GM21381 (cell line): ENCODE results near the gene SYT7.
"Not testable (repeated sequence)": the region's sequence is repeated elsewhere in the genome, so short reads cannot be mapped to it uniquely, and the experiment has no call there.

Experiments used
- ATAC-seq: cut with Tn5 transposase; IDR thresholded peaks from one replicate; pipeline ENCODE4 v1.9.1; 2021; ENCODE audit warnings: mild to moderate bottlenecking, moderate library complexity; ENCODE audit not compliant: unreplicated experiment

The SYT7 gene

DNA sequence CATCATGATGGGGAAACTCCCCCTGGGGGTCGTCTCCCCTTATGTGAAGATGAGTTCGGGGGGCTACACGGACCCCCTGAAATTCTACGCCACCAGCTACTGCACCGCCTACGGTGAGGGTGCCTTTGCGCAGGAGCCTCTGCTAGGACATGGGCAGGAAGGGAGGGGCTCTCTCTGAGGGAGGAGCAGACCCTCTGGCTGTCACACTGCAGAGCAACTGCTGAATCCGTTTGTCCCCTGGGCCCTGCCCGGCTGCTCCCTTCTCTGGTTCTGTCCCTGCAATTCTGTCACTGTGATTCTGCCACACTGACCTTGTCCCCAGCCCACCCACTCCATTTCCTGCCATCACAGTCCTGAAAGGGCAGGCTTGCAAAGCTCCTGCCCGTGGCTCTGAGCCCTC is 99.1 kb downstream of the SYT7 start:
- ATAC-seq: no peak

GRCh38 chr11:61480994-61481335 is 99.9 kb downstream of the SYT7 start:
- ATAC-seq: no peak

DNA sequence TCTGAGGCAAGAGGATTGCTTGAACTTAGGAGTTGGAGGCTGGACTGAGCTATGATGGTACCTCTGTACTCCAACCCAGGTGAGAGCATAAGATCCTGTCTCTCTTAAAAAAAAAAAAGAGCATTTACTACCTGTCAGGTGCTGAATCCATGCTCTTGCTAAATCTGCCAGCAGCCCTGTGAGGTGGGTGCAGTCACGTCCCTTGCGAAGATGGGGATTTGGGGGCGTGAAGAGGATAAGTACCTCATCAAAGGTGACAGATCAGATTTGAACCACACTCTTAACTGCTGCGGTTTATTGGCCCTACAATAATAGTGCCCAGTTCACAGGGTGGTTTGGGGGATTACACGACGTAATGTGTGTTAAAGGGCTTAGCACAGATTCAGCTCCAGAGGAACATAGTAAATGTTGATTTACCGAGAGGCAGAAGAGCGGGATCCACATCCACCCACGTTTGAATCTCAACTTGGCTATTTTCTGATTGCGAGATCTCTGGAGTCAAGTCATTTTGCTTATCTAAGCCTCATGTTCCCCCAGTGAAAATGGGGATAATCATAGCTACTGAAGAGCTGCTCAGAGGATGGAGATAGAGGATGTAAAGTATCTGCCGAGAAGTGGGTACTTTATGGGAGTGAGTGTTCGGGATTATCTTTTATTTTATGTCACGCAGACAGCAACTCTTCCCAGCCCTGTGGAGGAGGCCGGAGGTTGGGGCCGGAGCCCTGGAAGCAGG is 100.4 kb downstream of the SYT7 start:
- no peak for ATAC-seq

DNA sequence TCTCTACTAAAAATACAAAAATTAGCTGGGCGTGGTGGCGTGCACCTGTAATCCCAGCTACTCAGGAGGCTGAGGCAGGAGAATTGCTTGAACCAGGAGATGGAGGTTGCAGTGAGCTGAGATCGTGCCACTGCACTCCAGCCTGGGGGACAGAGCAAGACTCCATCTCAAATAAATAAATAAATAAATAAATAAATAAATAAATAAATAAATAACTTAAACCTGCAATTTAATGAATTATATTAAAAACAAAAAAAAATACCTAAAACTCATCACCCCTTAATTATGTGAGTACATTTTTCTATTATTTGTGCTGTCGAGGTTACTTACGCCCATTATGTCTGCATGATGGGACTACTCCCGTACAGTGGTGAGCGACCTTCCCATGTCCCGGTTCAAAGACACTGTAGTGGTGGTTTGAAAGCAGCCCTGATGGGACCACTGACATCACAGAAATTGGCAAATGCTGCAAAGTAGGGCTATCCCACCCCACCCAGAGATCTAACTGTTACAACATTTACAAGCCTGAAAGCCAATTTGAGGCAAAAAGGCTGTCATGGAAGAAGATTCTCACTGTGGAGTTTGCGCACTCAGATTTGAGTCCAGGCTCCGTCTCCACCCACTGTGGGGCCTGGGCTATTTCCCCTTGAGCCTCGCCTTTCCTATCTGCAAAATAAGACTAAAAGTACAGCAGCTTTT is 101.4 kb downstream of the SYT7 start:
- not testable (repeated sequence) for ATAC-seq

DNA sequence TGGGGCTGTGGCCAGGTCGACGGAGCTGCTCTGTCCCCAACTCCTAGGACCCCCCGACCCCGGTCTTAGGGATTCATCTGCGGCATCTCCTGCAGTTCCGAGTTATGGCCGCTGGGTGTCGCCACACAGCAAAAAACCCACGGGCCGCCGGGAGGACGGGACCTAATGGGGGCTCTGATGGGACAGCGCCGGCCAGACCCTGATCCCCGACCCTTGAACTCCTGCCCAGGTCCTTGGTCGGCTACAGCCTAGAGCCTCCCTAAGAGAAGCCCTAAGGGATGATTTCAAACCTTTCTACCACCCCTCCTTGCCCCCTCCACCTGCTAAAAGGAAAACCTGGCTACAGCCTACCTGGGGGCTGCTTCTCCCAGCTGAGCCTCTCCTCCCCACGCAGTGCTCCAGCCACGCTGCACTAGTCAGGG is 103.1 kb downstream of the SYT7 start:
- no peak for ATAC-seq

GRCh38 chr11:61477126-61477525 is 103.8 kb downstream of the SYT7 start:
- no peak for ATAC-seq

DNA sequence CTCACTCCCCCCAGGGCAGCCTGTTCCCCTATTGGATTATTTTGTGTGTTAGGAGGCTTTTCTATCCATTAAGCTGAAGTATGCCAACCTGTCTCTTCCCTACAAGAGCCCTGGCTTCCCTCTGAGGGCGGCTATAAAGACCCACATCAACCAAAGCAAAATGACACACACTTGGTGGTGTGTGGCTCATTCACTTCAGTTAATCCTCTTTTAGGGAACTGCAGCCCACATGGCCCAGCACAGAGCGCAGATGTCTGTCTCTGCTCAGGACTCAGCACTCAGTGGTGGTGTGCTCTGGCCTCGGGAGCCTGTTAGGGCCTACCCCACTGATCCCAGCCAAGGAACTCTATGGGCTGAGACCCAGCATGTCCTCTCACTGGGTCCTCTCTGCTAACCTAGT is 104.5 kb downstream of the SYT7 start:
- no peak for ATAC-seq

GRCh38 chr11:61475433-61475832 is 105.4 kb downstream of the SYT7 start:
- no peak for ATAC-seq

GRCh38 chr11:61474013-61474643 is 106.7 kb downstream of the SYT7 start:
- ATAC-seq: no peak

DNA sequence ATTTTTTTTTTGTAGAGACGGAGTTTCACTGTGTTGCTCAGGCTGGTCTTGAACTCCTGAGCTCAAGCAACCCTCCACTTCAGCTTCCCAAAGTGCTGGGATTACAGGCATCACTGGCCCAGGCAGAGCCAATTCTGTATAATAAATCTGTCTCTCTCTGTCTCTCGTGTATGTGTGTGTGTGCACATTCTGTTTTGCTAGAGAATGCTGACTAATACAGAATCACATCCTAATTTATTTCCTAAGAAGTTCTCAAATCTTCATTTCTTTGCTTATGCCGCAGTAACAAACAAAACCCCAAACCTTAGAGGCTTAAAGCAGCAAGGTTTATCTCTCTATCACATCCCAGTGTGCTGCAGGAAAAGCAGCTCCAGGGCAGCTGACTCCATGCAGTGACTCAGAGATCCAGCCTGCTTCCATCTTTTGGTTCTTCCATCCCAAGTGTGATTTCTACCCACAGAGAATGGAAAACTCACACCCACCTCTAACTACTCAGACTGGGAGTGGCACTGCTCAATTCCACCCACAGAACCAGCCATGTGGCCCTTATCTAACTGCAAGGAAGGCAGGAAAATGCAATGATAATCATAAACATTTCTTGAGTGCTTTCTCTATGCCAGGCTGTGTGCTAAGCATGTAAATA is 107.4 kb downstream of the SYT7 start:
- no peak for ATAC-seq

DNA sequence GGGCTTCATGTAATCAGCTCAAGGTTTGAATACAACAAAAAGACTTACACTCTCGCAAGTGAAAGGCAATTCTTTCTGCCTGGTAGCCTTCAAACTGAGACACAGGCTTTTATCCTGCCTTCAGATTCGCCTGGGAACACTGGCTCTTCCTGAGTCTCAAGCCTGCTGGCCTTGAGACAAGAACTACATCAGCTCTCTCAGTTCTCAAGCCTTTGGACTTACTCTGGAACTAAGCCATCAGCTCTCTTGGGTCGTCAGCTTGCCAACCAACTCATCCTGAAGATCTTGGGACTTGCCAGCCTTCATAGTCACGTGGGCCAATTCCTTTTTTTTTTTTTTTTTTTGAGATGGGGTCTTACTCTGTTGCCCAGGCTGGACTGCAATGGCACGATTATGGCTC is 108.0 kb downstream of the SYT7 start:
- no peak for ATAC-seq

- ATAC-seq: no peak
Measured at GRCh38 chr11:61472282-61472681, 108.6 kb downstream of the SYT7 start.

GRCh38 chr11:61468002-61468401 is 112.9 kb downstream of the SYT7 start:
- no peak for ATAC-seq

DNA sequence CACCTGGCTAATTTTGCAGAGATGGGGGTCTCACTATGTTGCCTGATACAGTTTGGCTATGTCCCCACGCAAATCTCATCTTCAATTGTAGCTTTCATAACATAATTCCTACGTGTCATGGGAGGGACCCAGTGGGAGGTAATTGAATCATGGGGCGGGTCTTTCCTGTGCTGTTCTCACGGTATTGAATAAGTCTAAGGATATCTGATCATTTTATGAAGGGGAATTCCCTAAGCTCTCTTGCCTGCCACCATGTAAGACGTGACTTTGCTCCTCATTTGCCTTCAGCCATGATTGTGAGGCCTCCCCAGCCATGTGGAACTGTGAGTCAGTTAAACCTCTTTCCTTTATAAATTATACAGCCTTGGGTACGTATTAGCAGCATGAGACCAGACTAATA is 113.3 kb downstream of the SYT7 start:
- not testable (repeated sequence) for ATAC-seq
